IMR-90 (cell line): ENCODE data around the gene CACNG8. TPM values are rescaled to one million over a fixed set of nuclear protein-coding genes. Genes with fewer than 3 reads are reported as not detected.

Experiments
- ATAC-seq: fragments of 200-7000 bp; cut with Tn5 transposase; 2 replicates; pipeline ENCODE4 v1.9.1; 2020; ENCODE audit warnings: low read depth, mild to moderate bottlenecking, moderate library complexity
- BruUV-seq: library from RNA; stranded (reverse); fragments of 400-500 nt; replicated peaks from 2 replicates; lab custom pipeline; 2021; lab: Mats Ljungman, UMichigan
- CTCF ChIA-PET: fragments of 300-600 bp; formaldehyde crosslinking; extraction: SDS; loops from one replicate; lab custom pipeline; 2021; ENCODE audit warnings: antibody characterized with exemption; lab: Yijun Ruan, JAX
- POLR2A ChIA-PET: fragments of 300-600 bp; sonication (Branson Sonifier 250); formaldehyde crosslinking; loops from one replicate; lab custom pipeline; 2022; ENCODE audit warnings: antibody characterized with exemption; ENCODE audit not compliant: unreplicated experiment; lab: Charles Lee
- DNase-seq: peaks from one replicate; pipeline ENCODE4 v3.0.0; 2013
- H2AFZ ChIP-seq: replicated peaks from 2 replicates; pipeline ENCODE3; 2013; ENCODE audit warnings: low read length, mild to moderate bottlenecking; ENCODE audit not compliant: poor library complexity
- H2AK5ac ChIP-seq: 2 replicates; pipeline ENCODE4 v1.6.1; 2013; ENCODE audit warnings: low read depth, low read length, inconsistent platforms
- H2AK9ac ChIP-seq: replicated peaks from 2 replicates; pipeline ENCODE3; 2013; ENCODE audit warnings: mild to moderate bottlenecking, low read depth, low read length, moderate library complexity; ENCODE audit not compliant: poor library complexity
- H2BK120ac ChIP-seq: 2 replicates; pipeline ENCODE4 v1.6.1; 2013; ENCODE audit warnings: low read depth, low read length, inconsistent platforms
- H2BK15ac ChIP-seq: 3 replicates; pipeline ENCODE4 v1.6.1; 2013; ENCODE audit warnings: low read depth, low read length, inconsistent platforms
- H2BK20ac ChIP-seq: 2 replicates; pipeline ENCODE4 v1.6.1; 2013; ENCODE audit warnings: low read depth, mild to moderate bottlenecking, inconsistent platforms, low read length, moderate library complexity
- H2BK5ac ChIP-seq: 2 replicates; pipeline ENCODE4 v1.6.1; 2013; ENCODE audit warnings: mild to moderate bottlenecking, low read depth, low read length, inconsistent platforms; ENCODE audit not compliant: poor library complexity, severe bottlenecking
- H3K14ac ChIP-seq: replicated peaks from 2 replicates; pipeline ENCODE4 v1.6.1; 2013; ENCODE audit warnings: low read depth, low read length, inconsistent platforms
- H3K18ac ChIP-seq: 2 replicates; pipeline ENCODE4 v1.6.1; 2013; ENCODE audit warnings: low read depth, low read length, control low read depth
- H3K23ac ChIP-seq: 2 replicates; pipeline ENCODE4 v1.6.1; 2013; ENCODE audit warnings: low read depth, low read length, inconsistent platforms
- H3K27ac ChIP-seq: 2 replicates; pipeline ENCODE4 v1.5.1; 2013; ENCODE audit warnings: mild to moderate bottlenecking, control low read depth, low read length; ENCODE audit not compliant: insufficient read depth
- H3K27me3 ChIP-seq: 2 replicates; pipeline ENCODE4 v1.6.1; 2013; ENCODE audit warnings: low read length; ENCODE audit not compliant: control insufficient read depth, insufficient read depth
- H3K36me3 ChIP-seq: 2 replicates; pipeline ENCODE4 v1.6.1; 2013; ENCODE audit warnings: low read length, mixed read lengths; ENCODE audit not compliant: control insufficient read depth, insufficient read depth
- H3K4ac ChIP-seq: 2 replicates; pipeline ENCODE4 v1.6.1; 2013; ENCODE audit warnings: low read depth, low read length, inconsistent platforms
- H3K4me1 ChIP-seq: 2 replicates; pipeline ENCODE4 v1.6.1; 2013; ENCODE audit warnings: low read length, mixed read lengths; ENCODE audit not compliant: control insufficient read depth, insufficient read depth
- H3K4me2 ChIP-seq: 2 replicates; pipeline ENCODE4 v1.6.1; 2013; ENCODE audit warnings: low read depth, mild to moderate bottlenecking, control low read depth, low read length, moderate library complexity
- H3K4me3 ChIP-seq: 2 replicates; pipeline ENCODE4 v1.5.1; 2013; ENCODE audit warnings: low read depth, mild to moderate bottlenecking, control low read depth, low read length, moderate library complexity; ENCODE audit not compliant: insufficient read depth
- H3K56ac ChIP-seq: 2 replicates; pipeline ENCODE4 v1.6.1; 2013; ENCODE audit warnings: low read length, inconsistent platforms; ENCODE audit not compliant: insufficient read depth; ENCODE audit errors: extremely low read depth
- H3K79me1 ChIP-seq, 2 experiments: 2 replicates each; pipeline ENCODE4 v1.6.1; 2013; ENCODE audit warnings: low read length in 2 of 2, inconsistent platforms in 1 of 2, low read depth in 1 of 2
- H3K9ac ChIP-seq: 2 replicates; pipeline ENCODE4 v1.6.1; 2013; ENCODE audit warnings: low read depth, low read length, control low read depth
- H3K9me1 ChIP-seq: 2 replicates; pipeline ENCODE4 v1.6.1; 2013; ENCODE audit warnings: low read length, inconsistent platforms; ENCODE audit not compliant: insufficient read depth
- H3K9me3 ChIP-seq: 2 replicates; pipeline ENCODE4 v1.6.1; 2013; ENCODE audit warnings: low read length; ENCODE audit not compliant: control insufficient read depth, insufficient read depth
- H4K20me1 ChIP-seq: 2 replicates; pipeline ENCODE4 v1.6.1; 2013; ENCODE audit warnings: low read length, inconsistent platforms; ENCODE audit not compliant: insufficient read depth
- H4K5ac ChIP-seq: 2 replicates; pipeline ENCODE4 v1.6.1; 2013; ENCODE audit warnings: mild to moderate bottlenecking, low read depth, low read length, control low read depth
- H4K8ac ChIP-seq, 2 experiments: 2 replicates each; pipeline ENCODE4 v1.6.1; 2013; ENCODE audit warnings: low read depth in 2 of 2, low read length in 2 of 2, control low read depth in 1 of 2, inconsistent platforms in 1 of 2
- H4K91ac ChIP-seq: 2 replicates; pipeline ENCODE4 v1.6.1; 2013; ENCODE audit warnings: low read depth, low read length, inconsistent platforms; ENCODE audit not compliant: insufficient read depth
- RCOR1 ChIP-seq: IDR thresholded peaks from 2 replicates; pipeline ENCODE4 v1.6.1; 2012; ENCODE audit warnings: mild to moderate bottlenecking, low read length, improper control_type of control experiment; ENCODE audit not compliant: insufficient replicate concordance
- WGBS, 2 experiments: methylation state at CpG; one replicate each; pipeline versions ENCODE4 v1.1.5 to v1.1.7; 2013; ENCODE audit warnings: missing lambda C conversion rate in 2 of 2; ENCODE audit not compliant: insufficient read length in 1 of 2; ENCODE audit errors: extremely low coverage in 2 of 2; 5-methylcytosine and 5-hydroxymethylcytosine counted together
- dilution Hi-C: fragments of 300-500 bp; cut with HindIII; formaldehyde crosslinking; loops from one replicate; pipeline ENCODE4 v1.14.3; 2018; ENCODE audit warnings: low sequenced_read_pairs; ENCODE audit not compliant: unreplicated experiment
- in situ Hi-C: fragments of 300-500 bp; cut with MboI; formaldehyde crosslinking; loops from 3 replicates; pipeline ENCODE4 v1.14.3; 2019; ENCODE audit warnings: low sequenced_read_pairs, inconsistent platforms, mixed read lengths
- intact Hi-C: fragments of 100-400 bp; cut with micrococcal nuclease; formaldehyde crosslinking; loops from 2 replicates; pipeline ENCODE4 v1.10.0; 2022
- polyA plus RNA-seq, 3 experiments: library from polyadenylated mRNA; depleted of rRNA; stranded (reverse); fragments of >200 nt; gene quantifications; 2 replicates each; pipeline ENCODE4 v1.2.3, GENCODE V29; 2012; ENCODE audit warnings: low replicate concordance in 1 of 3
- total RNA-seq: library from RNA; depleted of rRNA; stranded (reverse); fragments of >200 nt; gene quantifications from 2 replicates; pipeline ENCODE4 v1.2.3, GENCODE V29; 2012

CACNG8 gene
- total and polyA plus RNA-seq, 2 of the 4 experiments (the other 2 are of a cell fraction) = 0.15 TPM; not detected in 1

- intact Hi-C loops = no loop called here
- Histone ChIP-seq H3K79me1 (no peaks in the 10 kb centered on the region), H4K5ac (no peak overlapping the region), H2AK5ac (no peak overlapping the region), H3K4ac (no peak overlapping the region), H3K4me3 (no peak overlapping the region), H3K18ac (no peak overlapping the region), H3K36me3 (no peaks in the 10 kb centered on the region), H3K9ac (no peak overlapping the region), H2AK9ac (no peak overlapping the region), H3K14ac (no peak overlapping the region), H2BK15ac (no peak overlapping the region), H3K23ac (no peak overlapping the region), H3K4me2 (no peak overlapping the region), H4K91ac (no peak overlapping the region), H3K9me1 (no peaks in the 10 kb centered on the region), H2BK5ac (no peak overlapping the region), H3K27ac (no peak overlapping the region), H3K4me1 (no peaks in the 10 kb centered on the region), H4K8ac (no peak overlapping the region), H2BK20ac (no peak overlapping the region), H2AFZ (no peak overlapping the region), H3K9me3 (no peaks in the 10 kb centered on the region), H2BK120ac (no peak overlapping the region), H3K27me3 (peaks cover 32% of the 10 kb centered on the region; the same call in 1 of the 2 replicates), H3K56ac (no peak overlapping the region), H4K20me1 (no peaks in the 10 kb centered on the region)
- no peak for DNase-seq
- ChIA-PET POLR2A (no interaction called here), CTCF (no interaction called here)
- in situ Hi-C loops = no loop called here
- dilution Hi-C loops = no loop called here
- WGBS, 2 experiments = 62% methylated on average over 6 of the region's 22 CpGs; no CpG with 5 or more reads in 1 of the 2 experiments
- no TSS peak for BruUV-seq
- TF ChIP-seq RCOR1 = no peak
- no peak for ATAC-seq
Observed at GRCh38 chr19:53989600-53990533, 27.1 kb downstream of the CACNG8 start.
